H9 (cell line): ENCODE measurements around the gene KAT6B. TPM values are rescaled to one million over a fixed set of nuclear protein-coding genes. Genes with fewer than 3 reads are reported as not detected.

ENCODE experiments used
- DNase-seq: peaks from one replicate; pipeline ENCODE4 v3.0.0-alpha.2; 2017
- H2AFZ ChIP-seq: one replicate; pipeline ENCODE4 v1.6.1; 2013; ENCODE audit warnings: mild to moderate bottlenecking, low read length, control low read depth, moderate library complexity
- H2AK5ac ChIP-seq: 2 replicates; pipeline ENCODE4 v1.6.1; 2013; ENCODE audit warnings: low read length, control low read depth, mixed read lengths; ENCODE audit not compliant: insufficient read length
- H2BK120ac ChIP-seq: one replicate; pipeline ENCODE4 v1.6.1; 2013; ENCODE audit warnings: low read depth, mild to moderate bottlenecking, low read length, control low read depth, inconsistent platforms; ENCODE audit not compliant: poor library complexity, severe bottlenecking
- H2BK12ac ChIP-seq: 2 replicates; pipeline ENCODE4 v1.6.1; 2013; ENCODE audit warnings: low read length, control low read depth, mixed read lengths, low read depth; ENCODE audit not compliant: insufficient read length
- H2BK15ac ChIP-seq: 2 replicates; pipeline ENCODE4 v1.6.1; 2013; ENCODE audit warnings: low read depth, low read length, control low read depth
- H2BK20ac ChIP-seq: one replicate; pipeline ENCODE4 v1.6.1; 2013; ENCODE audit warnings: low read depth, mild to moderate bottlenecking, low read length, control low read depth, inconsistent platforms; ENCODE audit not compliant: poor library complexity, severe bottlenecking
- H2BK5ac ChIP-seq: 2 replicates; pipeline ENCODE4 v1.6.1; 2013; ENCODE audit warnings: low read length, control low read depth, mixed read lengths; ENCODE audit not compliant: insufficient read length
- H3K14ac ChIP-seq: 2 replicates; pipeline ENCODE4 v1.6.1; 2013; ENCODE audit warnings: low read length, control low read depth; ENCODE audit not compliant: insufficient read depth
- H3K18ac ChIP-seq: 2 replicates; pipeline ENCODE4 v1.6.1; 2013; ENCODE audit warnings: low read depth, mild to moderate bottlenecking, mixed read lengths, low read length, control low read depth; ENCODE audit not compliant: insufficient read length
- H3K23ac ChIP-seq: 2 replicates; pipeline ENCODE4 v1.6.1; 2013; ENCODE audit warnings: low read length, control low read depth, mixed read lengths, low read depth; ENCODE audit not compliant: insufficient read length
- H3K23me2 ChIP-seq: 2 replicates; pipeline ENCODE4 v1.6.1; 2013; ENCODE audit warnings: low read depth, mild to moderate bottlenecking, mixed read lengths, low read length, control low read depth; ENCODE audit not compliant: insufficient read length, poor library complexity, severe bottlenecking
- H3K27ac ChIP-seq: 2 replicates; pipeline ENCODE4 v1.5.1; 2013; ENCODE audit warnings: low read length, control low read depth, mixed read lengths, low read depth; ENCODE audit not compliant: insufficient read length
- H3K27me3 ChIP-seq: 2 replicates; pipeline ENCODE4 v1.6.1; 2013; ENCODE audit warnings: low read length, control low read depth, inconsistent platforms; ENCODE audit not compliant: insufficient read depth
- H3K4ac ChIP-seq: 2 replicates; pipeline ENCODE4 v1.6.1; 2013; ENCODE audit warnings: low read depth, mild to moderate bottlenecking, control low read depth, inconsistent platforms, low read length, moderate library complexity
- H3K4me1 ChIP-seq: 2 replicates; pipeline ENCODE4 v1.6.1; 2013; ENCODE audit warnings: low read length, control low read depth, inconsistent platforms; ENCODE audit not compliant: insufficient read depth
- H3K4me2 ChIP-seq: 2 replicates; pipeline ENCODE4 v1.6.1; 2013; ENCODE audit warnings: low read length, control low read depth, mixed read lengths; ENCODE audit not compliant: insufficient read length, insufficient read depth
- H3K56ac ChIP-seq: 2 replicates; pipeline ENCODE4 v1.6.1; 2013; ENCODE audit warnings: low read depth, mild to moderate bottlenecking, mixed read lengths, low read length, control low read depth; ENCODE audit not compliant: insufficient read length
- H3K79me1 ChIP-seq: 2 replicates; pipeline ENCODE4 v1.6.1; 2013; ENCODE audit warnings: low read depth, mild to moderate bottlenecking, moderate library complexity, low read length, control low read depth, inconsistent platforms; ENCODE audit not compliant: insufficient read depth, poor library complexity, severe bottlenecking
- H3K79me2 ChIP-seq: 2 replicates; pipeline ENCODE4 v1.6.1; 2013; ENCODE audit warnings: low read length, control low read depth, inconsistent platforms; ENCODE audit not compliant: insufficient read depth
- H3K9ac ChIP-seq: 2 replicates; pipeline ENCODE4 v1.6.1; 2013; ENCODE audit warnings: low read length, control low read depth, mixed read lengths; ENCODE audit not compliant: insufficient read length; ENCODE audit errors: extremely low read depth
- H3K9me3 ChIP-seq: one replicate; pipeline ENCODE4 v1.6.1; 2013; ENCODE audit warnings: low read depth, low read length, inconsistent platforms; ENCODE audit not compliant: control insufficient read depth
- H3T11ph ChIP-seq: one replicate; pipeline ENCODE4 v1.6.1; 2013; ENCODE audit warnings: mild to moderate bottlenecking, low read length, control low read depth, inconsistent platforms
- H4K20me1 ChIP-seq: one replicate; pipeline ENCODE4 v1.6.1; 2013; ENCODE audit not compliant: control insufficient read depth, insufficient read length, insufficient read depth
- H4K5ac ChIP-seq: 2 replicates; pipeline ENCODE4 v1.6.1; 2013; ENCODE audit warnings: low read depth, mild to moderate bottlenecking, mixed read lengths, low read length, control low read depth; ENCODE audit not compliant: insufficient read length
- H4K8ac ChIP-seq: replicated peaks from 2 replicates; pipeline ENCODE4 v1.6.1; 2013; ENCODE audit warnings: low read length, control low read depth, mixed read lengths, low read depth; ENCODE audit not compliant: insufficient read length
- H4K91ac ChIP-seq: 2 replicates; pipeline ENCODE4 v1.6.1; 2013; ENCODE audit warnings: low read depth, mild to moderate bottlenecking, moderate library complexity, mixed read lengths, low read length, control low read depth; ENCODE audit not compliant: insufficient read length
- H3K27ac Mint-ChIP-seq, 3 experiments: 2 replicates in 2 of 3; 3 replicates in 1 of 3; pipeline ENCODE4 v1.8.0; 2020 to 2021; ENCODE audit warnings: mixed read lengths in 3 of 3, mild to moderate bottlenecking in 1 of 3, moderate library complexity in 1 of 3
- H3K27me3 Mint-ChIP-seq: 2 replicates; pipeline ENCODE4 v1.8.0; 2021; ENCODE audit warnings: low read depth, mild to moderate bottlenecking, moderate library complexity, mixed read lengths
- H3K36me3 Mint-ChIP-seq, 3 experiments: 2 replicates in 2 of 3; 3 replicates in 1 of 3; pipeline ENCODE4 v1.8.0; 2020 to 2021; ENCODE audit warnings: low read depth in 3 of 3, mixed read lengths in 3 of 3; ENCODE audit not compliant: insufficient read depth in 1 of 3
- H3K4me1 Mint-ChIP-seq, 2 experiments: 2 replicates each; pipeline ENCODE4 v1.8.0; 2020; ENCODE audit warnings: mixed read lengths in 2 of 2
- H3K4me3 Mint-ChIP-seq, 2 experiments: 2 replicates in 1 of 2; 3 replicates in 1 of 2; pipeline ENCODE4 v1.8.0; 2020 to 2021; ENCODE audit warnings: mild to moderate bottlenecking in 2 of 2, mixed read lengths in 2 of 2, moderate library complexity in 1 of 2
- H3K9me3 Mint-ChIP-seq, 2 experiments: 2 replicates in 1 of 2; 3 replicates in 1 of 2; pipeline ENCODE4 v1.8.0; 2020; ENCODE audit warnings: mild to moderate bottlenecking in 2 of 2, mixed read lengths in 2 of 2, moderate library complexity in 1 of 2
- WGBS: extraction: QIAGEN DNeasy Blood & Tissue Kit; methylation state at CpG from one replicate; pipeline ENCODE4 v1.1.7; 2013; ENCODE audit warnings: missing lambda C conversion rate, low lambda C conversion rate, mixed read lengths; ENCODE audit not compliant: insufficient read length; ENCODE audit errors: extremely low coverage; 5-methylcytosine and 5-hydroxymethylcytosine counted together
- total RNA-seq: library from RNA; stranded (reverse); gene quantifications from 2 replicates; pipeline ENCODE4 v1.2.1, GENCODE V29; 2021
- TF ChIP-seq, protein P1 (sequence below): fragments of 200-600 bp; sonication (generic); conservative IDR thresholded peaks from 3 replicates; pipeline ENCODE4 v1.8.0; 2021; ENCODE audit warnings: antibody characterized with exemption, mild to moderate bottlenecking

The KAT6B gene
- total RNA-seq, 1 experiment from 2014 or later: 34.2 TPM

DNA sequence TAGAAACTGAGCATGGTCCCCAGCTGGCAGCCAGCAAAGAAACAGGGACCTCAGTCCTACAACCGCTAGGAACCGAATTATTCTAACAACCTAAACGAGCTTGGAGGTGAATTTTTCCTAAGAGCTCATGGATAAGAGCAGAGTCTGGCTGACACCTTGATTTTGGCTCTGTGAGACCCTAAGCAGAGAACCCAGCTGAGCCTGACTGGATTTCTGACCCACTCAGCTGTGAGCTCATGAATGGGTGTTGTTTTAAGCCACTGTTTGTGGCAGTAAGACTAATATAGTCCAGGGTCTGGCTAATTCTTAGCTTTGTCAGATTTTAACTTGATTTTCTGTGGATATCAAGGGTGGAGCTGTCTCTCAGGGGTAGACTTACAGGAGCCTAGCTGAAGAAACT lies 77.1 kb downstream of the KAT6B start:
- H2BK120ac ChIP-seq: no peak overlapping the region
- no peak overlapping the region for H2BK20ac ChIP-seq
- H3K36me3 Mint-ChIP-seq: no peaks in the 10 kb centered on the region
- no peak overlapping the region for H2BK15ac ChIP-seq
- H2AK5ac ChIP-seq: no peak overlapping the region
- H4K20me1 ChIP-seq: no peaks in the 10 kb centered on the region
- no peaks in the 10 kb centered on the region for H3K9me3 Mint-ChIP-seq
- no peak overlapping the region for H3K9ac ChIP-seq
- H4K5ac ChIP-seq: no peak overlapping the region
- H3K79me1 ChIP-seq: no peaks in the 10 kb centered on the region
- H2BK12ac ChIP-seq: no peak overlapping the region
- no peak for DNase-seq
- H3K56ac ChIP-seq: no peak overlapping the region
- peaks cover 12 to 16% of the 10 kb centered on the region in 2 experiments; a peak in 3 of 4 replicates for H3K4me1 Mint-ChIP-seq
- H3K23me2 ChIP-seq: no peaks in the 10 kb centered on the region
- H3K9me3 ChIP-seq: no peaks in the 10 kb centered on the region
- no peaks in the 10 kb centered on the region for H3K4me1 ChIP-seq
- H3K4ac ChIP-seq: no peak overlapping the region
- no CpG with 5 or more reads among the region's 3 CpGs for WGBS
- no peaks in the 10 kb centered on the region for H3K79me2 ChIP-seq
- TF ChIP-seq, protein P1, sequence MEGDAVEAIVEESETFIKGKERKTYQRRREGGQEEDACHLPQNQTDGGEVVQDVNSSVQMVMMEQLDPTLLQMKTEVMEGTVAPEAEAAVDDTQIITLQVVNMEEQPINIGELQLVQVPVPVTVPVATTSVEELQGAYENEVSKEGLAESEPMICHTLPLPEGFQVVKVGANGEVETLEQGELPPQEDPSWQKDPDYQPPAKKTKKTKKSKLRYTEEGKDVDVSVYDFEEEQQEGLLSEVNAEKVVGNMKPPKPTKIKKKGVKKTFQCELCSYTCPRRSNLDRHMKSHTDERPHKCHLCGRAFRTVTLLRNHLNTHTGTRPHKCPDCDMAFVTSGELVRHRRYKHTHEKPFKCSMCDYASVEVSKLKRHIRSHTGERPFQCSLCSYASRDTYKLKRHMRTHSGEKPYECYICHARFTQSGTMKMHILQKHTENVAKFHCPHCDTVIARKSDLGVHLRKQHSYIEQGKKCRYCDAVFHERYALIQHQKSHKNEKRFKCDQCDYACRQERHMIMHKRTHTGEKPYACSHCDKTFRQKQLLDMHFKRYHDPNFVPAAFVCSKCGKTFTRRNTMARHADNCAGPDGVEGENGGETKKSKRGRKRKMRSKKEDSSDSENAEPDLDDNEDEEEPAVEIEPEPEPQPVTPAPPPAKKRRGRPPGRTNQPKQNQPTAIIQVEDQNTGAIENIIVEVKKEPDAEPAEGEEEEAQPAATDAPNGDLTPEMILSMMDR: no peak
- no peaks in the 10 kb centered on the region for H3K27me3 Mint-ChIP-seq
- no peak overlapping the region for H3K23ac ChIP-seq
- no peak overlapping the region for H3K18ac ChIP-seq
- no peak overlapping the region for H2AFZ ChIP-seq
- H4K91ac ChIP-seq: no peak overlapping the region
- no peak overlapping the region for H3K4me3 Mint-ChIP-seq
- H3K27ac Mint-ChIP-seq: no peak overlapping the region
- H3K4me2 ChIP-seq: no peak overlapping the region
- no peak overlapping the region for H2BK5ac ChIP-seq
- no peak overlapping the region for H3K14ac ChIP-seq
- H4K8ac ChIP-seq: no peak overlapping the region
- no peak overlapping the region for H3T11ph ChIP-seq
- no peaks in the 10 kb centered on the region for H3K27me3 ChIP-seq
- H3K27ac ChIP-seq: no peak overlapping the region
